T follicular helper cell (primary cell): ENCODE results near the gene NDUFB2.
"Not testable (repeated sequence)": the region's sequence is repeated elsewhere in the genome, so short reads cannot be mapped to it uniquely, and the experiment has no call there.

Source experiments
- DNase-seq: peaks from one replicate; pipeline ENCODE4 v3.0.0-alpha.2; 2020; ENCODE audit warnings: low read depth
- total RNA-seq, 2 experiments: gene quantifications; one replicate each; lab custom pipeline; 2026; lab: John Stamatoyannopoulos, UW

Gene NDUFB2
- total RNA-seq: 49.4 to 62.4 reads per million in 2 experiments

GRCh38 chr7:140696680-140697446 is at the start of gene NDUFB2:
TSS of gene NDUFB2 (plus strand) at chr7:140696708. CDS start at chr7:140696745, 37 bp downstream.
- DNase-seq: peak; percentile 48

DNA sequence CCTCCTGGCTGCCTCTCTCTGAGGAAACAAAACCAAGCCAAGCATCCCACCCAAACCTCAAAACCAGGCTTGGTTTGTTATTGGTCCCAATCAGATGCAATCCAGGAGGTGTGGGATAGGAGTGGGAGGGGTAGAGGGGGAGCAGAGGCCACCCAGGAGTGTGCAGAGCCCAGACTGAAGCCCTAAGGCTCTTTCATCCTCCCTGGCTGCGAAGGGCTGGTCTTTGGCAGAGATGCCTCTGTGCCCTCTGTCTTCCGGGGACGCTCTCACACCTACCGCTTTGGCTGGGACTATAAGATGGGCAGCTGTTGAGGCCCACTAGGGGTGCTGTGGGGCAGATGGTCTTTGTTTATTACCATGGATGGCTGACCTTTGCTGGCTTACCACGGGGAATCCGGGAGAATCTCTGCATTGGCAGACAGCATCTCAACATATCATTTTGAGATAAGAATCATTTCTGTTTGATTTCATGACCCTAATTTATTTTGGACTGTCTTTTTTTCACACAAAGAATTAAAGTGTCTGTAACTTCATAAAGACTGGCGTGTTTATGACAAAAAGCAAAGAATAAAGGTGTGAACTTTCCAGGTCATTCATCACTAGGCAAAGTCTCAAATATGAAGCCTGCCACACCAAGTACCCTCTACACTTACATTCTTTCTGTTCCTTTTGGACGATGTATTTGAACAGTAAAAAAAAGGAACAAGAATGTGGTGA is 49.4 kb upstream of the NDUFB2 start:
- DNase-seq: peak; percentile 7

DNA sequence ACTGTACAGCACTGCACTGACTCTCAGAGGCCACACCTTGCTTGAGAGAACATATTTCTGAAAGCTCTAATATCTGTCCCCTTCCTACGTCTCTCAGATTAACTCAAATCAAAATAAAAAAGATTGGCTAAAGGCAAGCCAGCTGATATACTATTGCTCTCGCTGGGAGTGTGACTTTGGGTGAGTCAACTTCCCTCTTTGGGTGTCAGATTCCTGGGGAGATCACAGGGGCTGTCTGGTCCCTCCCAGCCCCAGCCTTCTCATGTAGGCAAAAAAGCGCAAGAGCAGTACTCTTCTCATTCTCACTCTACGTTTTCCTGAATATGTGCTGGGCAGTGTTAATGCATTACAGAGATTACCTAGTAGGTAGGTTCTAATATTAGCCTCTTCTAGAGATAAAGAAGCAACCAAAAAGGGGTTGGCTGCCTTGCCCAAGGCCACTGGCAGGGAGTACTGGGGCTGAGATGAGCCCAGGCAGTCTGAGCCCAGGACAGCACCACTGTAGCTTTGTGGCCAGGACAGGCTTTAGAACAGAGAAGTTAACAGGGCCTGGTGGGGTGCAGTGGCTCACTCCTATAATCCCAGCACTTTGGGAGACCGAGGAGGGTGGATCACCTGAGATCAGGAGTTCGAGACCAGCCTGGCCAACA is 46.8 kb upstream of the NDUFB2 start:
- DNase-seq: no peak

GRCh38 chr7:140650367-140650766 is 46.1 kb upstream of the NDUFB2 start:
- DNase-seq: no peak

- no peak for DNase-seq
Observed at GRCh38 chr7:140653319-140654108, 43.0 kb upstream of the NDUFB2 start.

- no peak for DNase-seq
Observed at GRCh38 chr7:140654109-140654387, 42.5 kb upstream of the NDUFB2 start.

DNA sequence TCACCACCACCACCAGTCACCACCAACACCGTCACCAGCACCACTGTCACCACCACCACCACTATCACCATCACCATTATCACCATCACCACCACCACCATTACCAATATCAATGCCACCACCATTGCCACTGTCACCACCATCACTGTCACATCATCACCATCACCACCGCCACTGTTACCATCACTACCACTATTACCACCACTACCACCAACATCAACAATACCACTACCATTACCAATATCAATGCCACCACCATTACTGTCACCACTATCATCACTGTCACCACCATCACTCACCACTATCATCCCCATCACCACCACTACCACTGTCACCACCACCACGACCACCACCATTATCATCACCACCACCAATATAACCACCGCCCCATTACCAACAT is 41.8 kb upstream of the NDUFB2 start:
- DNase-seq: no peak

DNA sequence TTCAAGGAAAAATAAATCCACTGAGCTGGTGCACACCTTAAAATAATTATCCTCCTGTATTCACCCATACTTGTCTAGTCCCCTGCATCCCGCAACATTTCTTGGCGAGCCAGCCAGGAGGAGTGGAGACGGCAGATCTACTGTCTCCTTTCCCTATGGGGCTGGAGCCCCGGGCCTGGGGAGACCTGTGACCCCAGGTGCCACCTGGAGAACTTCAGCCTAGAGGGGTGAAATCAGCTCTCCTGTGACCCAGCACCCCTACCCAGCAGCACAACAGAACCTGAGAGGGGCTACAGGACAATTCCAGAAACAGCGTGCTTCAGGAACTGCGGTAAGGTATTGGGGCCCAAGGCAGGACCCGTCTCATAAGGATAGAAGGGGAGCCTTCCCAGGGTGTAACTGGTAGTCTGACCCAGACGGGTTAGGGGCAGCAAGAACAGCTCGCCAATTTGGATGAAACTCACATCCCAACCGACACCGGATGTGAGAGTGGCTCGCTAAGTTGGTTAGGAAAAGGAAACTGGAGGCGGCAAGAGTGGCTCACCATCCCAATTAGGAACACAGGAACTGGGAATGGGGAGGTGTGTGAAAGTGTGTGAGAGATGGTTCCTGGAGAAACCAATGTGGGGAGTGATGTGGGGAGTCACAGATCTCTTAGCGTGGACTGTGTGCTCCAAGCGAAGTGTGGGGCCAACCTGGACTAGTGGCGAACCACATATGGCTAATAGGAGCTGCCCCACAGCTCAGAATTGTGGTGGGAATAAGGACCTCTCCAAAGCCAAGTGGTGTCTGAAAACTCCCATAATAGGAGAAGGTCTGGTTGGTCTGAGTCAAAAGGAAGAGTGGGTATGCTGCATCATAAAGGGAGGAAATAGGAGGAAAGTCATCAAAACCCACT is 40.7 kb upstream of the NDUFB2 start:
- no peak for DNase-seq

GRCh38 chr7:140656548-140657515 is 39.7 kb upstream of the NDUFB2 start:
- no peak for DNase-seq

- DNase-seq: no peak
Observed at GRCh38 chr7:140657891-140658290, 38.6 kb upstream of the NDUFB2 start.

GRCh38 chr7:140659856-140660255 is 36.7 kb upstream of the NDUFB2 start:
- no peak for DNase-seq

DNA sequence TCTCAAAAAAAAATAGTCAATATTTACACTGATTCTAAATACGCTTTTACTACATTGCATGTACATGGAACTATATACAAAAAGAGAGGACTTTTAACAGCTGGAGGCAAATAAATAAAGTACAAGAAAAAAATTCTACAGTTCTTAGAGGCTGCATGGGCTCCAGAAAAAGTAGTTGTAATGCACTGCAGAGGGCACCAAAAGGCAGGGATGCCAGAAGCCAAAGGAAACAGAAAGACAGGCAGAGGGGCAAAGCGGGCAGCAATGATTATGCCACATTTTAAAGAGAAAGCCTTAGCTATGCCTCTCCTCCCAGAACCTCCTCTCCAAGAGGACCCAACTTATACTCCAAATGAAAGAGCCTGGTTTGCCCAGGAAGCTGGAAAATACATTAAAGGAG is 35.4 kb upstream of the NDUFB2 start:
- DNase-seq: no peak

DNA sequence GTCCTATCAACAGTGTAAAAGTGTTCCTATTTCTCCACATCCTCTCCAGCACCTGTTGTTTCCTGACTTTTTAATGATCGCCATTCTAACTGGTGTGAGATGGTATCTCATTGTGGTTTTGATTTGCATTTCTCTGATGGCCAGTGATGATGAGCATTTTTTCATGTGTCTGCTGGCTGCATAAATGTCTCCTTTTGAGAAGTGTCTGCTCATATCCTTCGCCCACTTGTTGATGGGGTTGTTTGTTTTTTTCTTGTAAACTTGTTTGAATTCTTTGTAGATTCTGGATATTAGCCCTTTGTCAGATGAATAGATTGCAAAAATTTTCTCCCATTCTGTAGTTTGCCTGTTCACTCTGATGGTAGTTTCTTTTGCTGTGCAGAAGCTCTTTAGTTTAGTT is 33.6 kb upstream of the NDUFB2 start:
- not testable (repeated sequence) for DNase-seq

GRCh38 chr7:140667476-140667875 is 29.0 kb upstream of the NDUFB2 start:
- DNase-seq: no peak

DNA sequence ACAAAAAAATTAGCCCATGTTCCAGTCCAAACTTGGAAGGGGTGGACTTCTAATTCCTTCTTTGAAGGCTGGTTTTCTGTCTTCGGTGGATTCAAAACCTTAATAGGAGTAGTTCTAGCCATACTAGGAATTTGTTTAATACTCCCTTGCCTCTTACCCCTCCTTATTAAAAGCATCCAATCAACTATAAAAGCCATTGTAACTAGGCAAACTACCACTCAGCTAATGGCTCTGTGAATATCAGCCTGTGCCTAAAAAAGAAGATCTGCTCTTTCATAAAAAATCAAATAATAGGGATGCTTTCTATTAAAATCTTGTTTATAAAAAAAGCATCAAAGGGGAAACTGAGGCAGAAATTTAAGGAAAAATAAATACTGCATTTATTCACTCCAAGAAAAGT is 27.9 kb upstream of the NDUFB2 start:
- DNase-seq: no peak

GRCh38 chr7:140669352-140669751 is 27.2 kb upstream of the NDUFB2 start:
- DNase-seq: no peak

DNA sequence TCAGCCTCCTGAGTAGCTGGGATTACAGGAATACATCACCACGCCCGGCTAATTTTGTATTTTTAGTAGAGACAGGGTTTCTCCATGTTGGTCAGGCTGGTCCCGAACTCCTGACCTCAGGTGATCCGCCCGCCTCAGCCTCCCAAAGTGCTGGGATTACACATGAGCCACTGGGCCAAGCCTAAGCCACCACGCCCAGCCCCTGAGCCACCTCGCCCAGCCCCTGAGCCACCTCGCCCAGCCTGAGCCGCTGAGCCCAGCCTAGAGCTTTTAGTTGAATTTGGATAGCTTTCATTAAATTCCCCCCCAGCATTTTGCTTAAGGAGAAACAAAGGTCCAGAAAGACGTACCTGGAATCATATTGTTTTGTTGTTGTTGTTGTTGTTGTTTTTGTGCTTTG is 26.6 kb upstream of the NDUFB2 start:
- not testable (repeated sequence) for DNase-seq

- no peak for DNase-seq
Observed at GRCh38 chr7:140670343-140670935, 26.1 kb upstream of the NDUFB2 start.

DNA sequence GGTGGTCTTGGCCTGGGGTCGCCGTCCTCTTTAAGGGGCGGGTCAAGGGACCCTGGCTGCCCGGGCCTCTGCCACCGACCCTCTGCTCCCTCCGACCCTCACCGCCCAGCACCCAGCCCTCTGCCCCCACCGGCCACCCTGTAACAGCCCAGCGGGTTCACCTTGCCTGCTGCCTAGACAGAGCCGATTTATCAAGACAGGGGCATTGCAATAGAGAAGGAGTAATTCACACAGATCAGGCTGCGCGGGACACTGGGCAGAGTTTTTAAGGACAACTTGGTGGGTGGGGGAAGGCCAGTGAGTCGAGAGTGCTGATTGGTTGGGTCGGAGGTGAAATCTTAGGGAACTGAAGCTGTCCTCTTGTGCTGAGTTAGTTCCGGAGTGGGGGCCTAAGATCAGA is 24.5 kb upstream of the NDUFB2 start:
- DNase-seq: no peak
